IMR-90 (cell line): ENCODE data around the gene CERS5. TPM values are rescaled to one million over a fixed set of nuclear protein-coding genes. Genes with fewer than 3 reads are reported as not detected.

Experiments
- ATAC-seq: fragments of 200-7000 bp; cut with Tn5 transposase; 2 replicates; pipeline ENCODE4 v1.9.1; 2020; ENCODE audit warnings: low read depth, mild to moderate bottlenecking, moderate library complexity
- BruUV-seq: library from RNA; stranded (reverse); fragments of 400-500 nt; replicated peaks from 2 replicates; lab custom pipeline; 2021; lab: Mats Ljungman, UMichigan
- CTCF ChIA-PET: fragments of 300-600 bp; formaldehyde crosslinking; extraction: SDS; loops from one replicate; lab custom pipeline; 2021; ENCODE audit warnings: antibody characterized with exemption; lab: Yijun Ruan, JAX
- POLR2A ChIA-PET: fragments of 300-600 bp; sonication (Branson Sonifier 250); formaldehyde crosslinking; loops from one replicate; lab custom pipeline; 2022; ENCODE audit warnings: antibody characterized with exemption; ENCODE audit not compliant: unreplicated experiment; lab: Charles Lee
- DNase-seq: peaks from one replicate; pipeline ENCODE4 v3.0.0; 2013
- H2AFZ ChIP-seq: replicated peaks from 2 replicates; pipeline ENCODE3; 2013; ENCODE audit warnings: low read length, mild to moderate bottlenecking; ENCODE audit not compliant: poor library complexity
- H2AK5ac ChIP-seq: 2 replicates; pipeline ENCODE4 v1.6.1; 2013; ENCODE audit warnings: low read depth, low read length, inconsistent platforms
- H2AK9ac ChIP-seq: replicated peaks from 2 replicates; pipeline ENCODE3; 2013; ENCODE audit warnings: mild to moderate bottlenecking, low read depth, low read length, moderate library complexity; ENCODE audit not compliant: poor library complexity
- H2BK120ac ChIP-seq: 2 replicates; pipeline ENCODE4 v1.6.1; 2013; ENCODE audit warnings: low read depth, low read length, inconsistent platforms
- H2BK15ac ChIP-seq: 3 replicates; pipeline ENCODE4 v1.6.1; 2013; ENCODE audit warnings: low read depth, low read length, inconsistent platforms
- H2BK20ac ChIP-seq: 2 replicates; pipeline ENCODE4 v1.6.1; 2013; ENCODE audit warnings: low read depth, mild to moderate bottlenecking, inconsistent platforms, low read length, moderate library complexity
- H2BK5ac ChIP-seq: 2 replicates; pipeline ENCODE4 v1.6.1; 2013; ENCODE audit warnings: mild to moderate bottlenecking, low read depth, low read length, inconsistent platforms; ENCODE audit not compliant: poor library complexity, severe bottlenecking
- H3K14ac ChIP-seq: replicated peaks from 2 replicates; pipeline ENCODE4 v1.6.1; 2013; ENCODE audit warnings: low read depth, low read length, inconsistent platforms
- H3K18ac ChIP-seq: 2 replicates; pipeline ENCODE4 v1.6.1; 2013; ENCODE audit warnings: low read depth, low read length, control low read depth
- H3K23ac ChIP-seq: 2 replicates; pipeline ENCODE4 v1.6.1; 2013; ENCODE audit warnings: low read depth, low read length, inconsistent platforms
- H3K27ac ChIP-seq: 2 replicates; pipeline ENCODE4 v1.5.1; 2013; ENCODE audit warnings: mild to moderate bottlenecking, control low read depth, low read length; ENCODE audit not compliant: insufficient read depth
- H3K27me3 ChIP-seq: 2 replicates; pipeline ENCODE4 v1.6.1; 2013; ENCODE audit warnings: low read length; ENCODE audit not compliant: control insufficient read depth, insufficient read depth
- H3K36me3 ChIP-seq: 2 replicates; pipeline ENCODE4 v1.6.1; 2013; ENCODE audit warnings: low read length, mixed read lengths; ENCODE audit not compliant: control insufficient read depth, insufficient read depth
- H3K4ac ChIP-seq: 2 replicates; pipeline ENCODE4 v1.6.1; 2013; ENCODE audit warnings: low read depth, low read length, inconsistent platforms
- H3K4me1 ChIP-seq: 2 replicates; pipeline ENCODE4 v1.6.1; 2013; ENCODE audit warnings: low read length, mixed read lengths; ENCODE audit not compliant: control insufficient read depth, insufficient read depth
- H3K4me2 ChIP-seq: 2 replicates; pipeline ENCODE4 v1.6.1; 2013; ENCODE audit warnings: low read depth, mild to moderate bottlenecking, control low read depth, low read length, moderate library complexity
- H3K4me3 ChIP-seq: 2 replicates; pipeline ENCODE4 v1.5.1; 2013; ENCODE audit warnings: low read depth, mild to moderate bottlenecking, control low read depth, low read length, moderate library complexity; ENCODE audit not compliant: insufficient read depth
- H3K56ac ChIP-seq: 2 replicates; pipeline ENCODE4 v1.6.1; 2013; ENCODE audit warnings: low read length, inconsistent platforms; ENCODE audit not compliant: insufficient read depth; ENCODE audit errors: extremely low read depth
- H3K79me1 ChIP-seq, 2 experiments: 2 replicates each; pipeline ENCODE4 v1.6.1; 2013; ENCODE audit warnings: low read length in 2 of 2, inconsistent platforms in 1 of 2, low read depth in 1 of 2
- H3K9ac ChIP-seq: 2 replicates; pipeline ENCODE4 v1.6.1; 2013; ENCODE audit warnings: low read depth, low read length, control low read depth
- H3K9me1 ChIP-seq: 2 replicates; pipeline ENCODE4 v1.6.1; 2013; ENCODE audit warnings: low read length, inconsistent platforms; ENCODE audit not compliant: insufficient read depth
- H3K9me3 ChIP-seq: 2 replicates; pipeline ENCODE4 v1.6.1; 2013; ENCODE audit warnings: low read length; ENCODE audit not compliant: control insufficient read depth, insufficient read depth
- H4K20me1 ChIP-seq: 2 replicates; pipeline ENCODE4 v1.6.1; 2013; ENCODE audit warnings: low read length, inconsistent platforms; ENCODE audit not compliant: insufficient read depth
- H4K5ac ChIP-seq: 2 replicates; pipeline ENCODE4 v1.6.1; 2013; ENCODE audit warnings: mild to moderate bottlenecking, low read depth, low read length, control low read depth
- H4K8ac ChIP-seq, 2 experiments: 2 replicates each; pipeline ENCODE4 v1.6.1; 2013; ENCODE audit warnings: low read depth in 2 of 2, low read length in 2 of 2, control low read depth in 1 of 2, inconsistent platforms in 1 of 2
- H4K91ac ChIP-seq: 2 replicates; pipeline ENCODE4 v1.6.1; 2013; ENCODE audit warnings: low read depth, low read length, inconsistent platforms; ENCODE audit not compliant: insufficient read depth
- CEBPB ChIP-seq: IDR thresholded peaks from 2 replicates; pipeline ENCODE4 v1.6.1; 2012; ENCODE audit warnings: low read depth, low read length, improper control_type of control experiment
- MAFK ChIP-seq: IDR thresholded peaks from 2 replicates; pipeline ENCODE4 v1.6.1; 2012; ENCODE audit warnings: low read depth, low read length, improper control_type of control experiment
- MXI1 ChIP-seq: IDR thresholded peaks from 2 replicates; pipeline ENCODE4 v1.6.1; 2012; ENCODE audit warnings: low read depth, mild to moderate bottlenecking, low read length, moderate library complexity, borderline replicate concordance
- RCOR1 ChIP-seq: IDR thresholded peaks from 2 replicates; pipeline ENCODE4 v1.6.1; 2012; ENCODE audit warnings: mild to moderate bottlenecking, low read length, improper control_type of control experiment; ENCODE audit not compliant: insufficient replicate concordance
- RFX5 ChIP-seq: IDR thresholded peaks from 2 replicates; pipeline ENCODE4 v1.8.0; 2012; ENCODE audit warnings: low read depth, mild to moderate bottlenecking, low read length, moderate library complexity
- SMC3 ChIP-seq: fragments of 150-350 bp; IDR thresholded peaks from 2 replicates; pipeline ENCODE4 v1.6.1; 2016; ENCODE audit warnings: low read depth, mild to moderate bottlenecking, antibody characterized with exemption, low read length, moderate library complexity
- WGBS, 2 experiments: methylation state at CpG; one replicate each; pipeline versions ENCODE4 v1.1.5 to v1.1.7; 2013; ENCODE audit warnings: missing lambda C conversion rate in 2 of 2; ENCODE audit not compliant: insufficient read length in 1 of 2; ENCODE audit errors: extremely low coverage in 2 of 2; 5-methylcytosine and 5-hydroxymethylcytosine counted together
- dilution Hi-C: fragments of 300-500 bp; cut with HindIII; formaldehyde crosslinking; loops from one replicate; pipeline ENCODE4 v1.14.3; 2018; ENCODE audit warnings: low sequenced_read_pairs; ENCODE audit not compliant: unreplicated experiment
- in situ Hi-C: fragments of 300-500 bp; cut with MboI; formaldehyde crosslinking; loops from 3 replicates; pipeline ENCODE4 v1.14.3; 2019; ENCODE audit warnings: low sequenced_read_pairs, inconsistent platforms, mixed read lengths
- intact Hi-C: fragments of 100-400 bp; cut with micrococcal nuclease; formaldehyde crosslinking; loops from 2 replicates; pipeline ENCODE4 v1.10.0; 2022
- polyA plus RNA-seq, 3 experiments: library from polyadenylated mRNA; depleted of rRNA; stranded (reverse); fragments of >200 nt; gene quantifications; 2 replicates each; pipeline ENCODE4 v1.2.3, GENCODE V29; 2012; ENCODE audit warnings: low replicate concordance in 1 of 3
- total RNA-seq: library from RNA; depleted of rRNA; stranded (reverse); fragments of >200 nt; gene quantifications from 2 replicates; pipeline ENCODE4 v1.2.3, GENCODE V29; 2012
- TF ChIP-seq, protein P1 (sequence below): conservative IDR thresholded peaks from 2 replicates; pipeline ENCODE4 v1.5.1; 2012; ENCODE audit warnings: mild to moderate bottlenecking, low read depth, low read length, improper control_type of control experiment

CERS5 gene
- total and polyA plus RNA-seq, 2 of the 4 experiments (the other 2 are of a cell fraction), result 40.3 to 60.3 TPM

DNA sequence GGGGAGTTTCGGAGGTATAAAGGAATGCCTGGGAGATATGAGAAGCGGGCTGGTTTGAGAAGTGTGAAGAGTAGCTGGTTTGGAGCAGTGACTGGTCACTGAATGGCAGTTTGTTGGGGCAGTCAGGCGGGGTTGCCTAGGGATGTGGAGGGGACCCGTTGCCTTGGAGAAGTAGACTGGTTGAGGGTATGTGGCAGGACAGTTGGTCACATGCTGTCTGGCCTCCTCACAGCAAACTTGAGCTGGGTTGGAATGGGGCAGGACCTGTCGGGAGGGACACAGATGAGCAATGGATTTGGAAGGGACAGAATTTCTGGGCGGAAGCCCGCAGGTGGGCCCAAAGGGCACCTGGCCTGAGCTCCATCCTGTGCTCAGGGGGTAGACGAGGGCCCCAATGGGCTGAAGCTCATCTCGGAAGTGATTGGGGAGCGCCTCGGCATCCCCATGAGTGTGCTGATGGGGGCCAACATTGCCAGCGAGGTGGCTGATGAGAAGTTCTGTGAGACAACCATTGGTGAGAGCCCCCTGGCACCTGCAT lies 61.2 kb downstream of the CERS5 start:
- dilution Hi-C loops (no loop called here), intact Hi-C loops (no loop called here), in situ Hi-C loops (no loop called here)
- peaks cover 5% of the 10 kb centered on the region; the same call in 1 of the 2 replicates for H3K36me3 ChIP-seq
- no peak overlapping the region for H3K4ac ChIP-seq
- no peak overlapping the region for H2BK15ac ChIP-seq
- CTCF ChIA-PET, result no interaction called here
- H3K14ac ChIP-seq, result no peak overlapping the region
- peaks cover 11% of the 10 kb centered on the region for H3K4me1 ChIP-seq
- no peak overlapping the region for H3K23ac ChIP-seq
- no peak overlapping the region for H3K9ac ChIP-seq
- TF ChIP-seq, protein P1, sequence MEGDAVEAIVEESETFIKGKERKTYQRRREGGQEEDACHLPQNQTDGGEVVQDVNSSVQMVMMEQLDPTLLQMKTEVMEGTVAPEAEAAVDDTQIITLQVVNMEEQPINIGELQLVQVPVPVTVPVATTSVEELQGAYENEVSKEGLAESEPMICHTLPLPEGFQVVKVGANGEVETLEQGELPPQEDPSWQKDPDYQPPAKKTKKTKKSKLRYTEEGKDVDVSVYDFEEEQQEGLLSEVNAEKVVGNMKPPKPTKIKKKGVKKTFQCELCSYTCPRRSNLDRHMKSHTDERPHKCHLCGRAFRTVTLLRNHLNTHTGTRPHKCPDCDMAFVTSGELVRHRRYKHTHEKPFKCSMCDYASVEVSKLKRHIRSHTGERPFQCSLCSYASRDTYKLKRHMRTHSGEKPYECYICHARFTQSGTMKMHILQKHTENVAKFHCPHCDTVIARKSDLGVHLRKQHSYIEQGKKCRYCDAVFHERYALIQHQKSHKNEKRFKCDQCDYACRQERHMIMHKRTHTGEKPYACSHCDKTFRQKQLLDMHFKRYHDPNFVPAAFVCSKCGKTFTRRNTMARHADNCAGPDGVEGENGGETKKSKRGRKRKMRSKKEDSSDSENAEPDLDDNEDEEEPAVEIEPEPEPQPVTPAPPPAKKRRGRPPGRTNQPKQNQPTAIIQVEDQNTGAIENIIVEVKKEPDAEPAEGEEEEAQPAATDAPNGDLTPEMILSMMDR, result no peak
- TF ChIP-seq RFX5 (no peak), SMC3 (no peak), CEBPB (no peak), MXI1 (no peak), MAFK (no peak), RCOR1 (no peak)
- BruUV-seq, result no TSS peak
- H3K79me1 ChIP-seq, result no peaks in the 10 kb centered on the region
- no peak for DNase-seq
- no peak overlapping the region for H2BK120ac ChIP-seq
- H2BK5ac ChIP-seq, result no peak overlapping the region
- H2AK9ac ChIP-seq, result no peak overlapping the region
- H3K27me3 ChIP-seq, result peaks cover 4% of the 10 kb centered on the region; the same call in 1 of the 2 replicates
- peaks cover 4% of the 10 kb centered on the region for H3K9me1 ChIP-seq
- no peak overlapping the region for H2BK20ac ChIP-seq
- no peak overlapping the region for H4K5ac ChIP-seq
- H3K18ac ChIP-seq, result no peak overlapping the region
- H4K8ac ChIP-seq, result no peak overlapping the region
- no peak overlapping the region for H2AFZ ChIP-seq
- no peak overlapping the region for H4K91ac ChIP-seq
- ATAC-seq, result no peak
- H3K4me3 ChIP-seq, result no peak overlapping the region
- POLR2A ChIA-PET, result no interaction called here
- H4K20me1 ChIP-seq, result no peaks in the 10 kb centered on the region
- H3K9me3 ChIP-seq, result no peaks in the 10 kb centered on the region
- H3K56ac ChIP-seq, result no peak overlapping the region
- no peak overlapping the region for H3K27ac ChIP-seq
- H3K4me2 ChIP-seq, result no peak overlapping the region
- H2AK5ac ChIP-seq, result no peak overlapping the region
- WGBS, 2 experiments, result 80% methylated on average over 5 of the region's 12 CpGs; no CpG with 5 or more reads in 1 of the 2 experiments
